SH-SY5Y (cell line): ENCODE measurements around the gene MRPL10.

Experiments used
- GATA2 ChIP-seq: IDR thresholded peaks from 2 replicates; pipeline ENCODE4 v1.6.1; 2011; ENCODE audit warnings: mild to moderate bottlenecking, low read depth, low read length
- GATA3 ChIP-seq: IDR thresholded peaks from 2 replicates; pipeline ENCODE4 v1.6.1; 2011; ENCODE audit warnings: low read depth, mild to moderate bottlenecking, low read length, moderate library complexity

DNA sequence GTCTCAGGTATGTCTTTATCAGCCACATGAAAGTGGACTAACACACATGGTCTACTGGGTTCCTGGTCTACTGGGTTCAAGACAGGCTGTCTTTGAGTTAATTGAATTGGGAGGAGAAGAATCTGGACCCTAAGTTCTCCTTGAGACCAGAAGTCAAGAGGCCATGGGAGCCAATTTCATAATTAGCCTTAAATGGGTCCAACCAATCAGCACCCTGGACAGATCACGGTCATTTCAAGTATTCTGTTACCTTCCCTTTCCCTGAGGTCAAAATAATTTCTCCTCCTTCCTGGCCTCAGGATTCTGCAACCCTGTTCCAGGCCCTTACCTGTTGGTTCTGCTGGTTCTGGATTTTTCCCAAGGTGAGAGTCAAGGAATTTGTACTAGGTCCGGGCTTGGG lies 33.5 kb downstream of the MRPL10 start:
- TF ChIP-seq GATA2, result no peak
- TF ChIP-seq GATA3, result no peak
